ENCODE measurements around the gene GTPBP2.
A peak's percentile ranks its signal among the peaks of the same experiment; 100 is the strongest.

GTPBP2 gene

GRCh38 chr6:43609402-43609801, 19.7 kb downstream of the GTPBP2 start:
- TF ChIP-seq CTCF (IDR thresholded peaks at IDR 0.05; ENCODE audit: low read length, missing control alignments), result no peak
- H3K4me3 ChIP-seq (replicated peaks; ENCODE audit: low read depth, low read length), result no peak overlapping the region
- no peak for DNase-seq (ENCODE audit: low read depth)

GRCh38 chr6:43608807-43609206, 20.3 kb downstream of the GTPBP2 start:
- TF ChIP-seq CTCF (IDR thresholded peaks at IDR 0.05; ENCODE audit: low read length, missing control alignments), result no peak
- no peak overlapping the region for H3K4me3 ChIP-seq (replicated peaks; ENCODE audit: low read depth, low read length)
- no peak for DNase-seq (ENCODE audit: low read depth)

- DNase-seq (ENCODE audit: low read depth), result peak; percentile 91
- TF ChIP-seq CTCF (IDR thresholded peaks at IDR 0.05; ENCODE audit: low read length, missing control alignments), result peak; percentile 91
Observed at GRCh38 chr6:43608310-43608763, 20.7 kb downstream of the GTPBP2 start.

GRCh38 chr6:43606019-43606418, 23.0 kb downstream of the GTPBP2 start:
- no peak overlapping the region for H3K4me3 ChIP-seq (replicated peaks; ENCODE audit: low read depth, low read length)
- DNase-seq (ENCODE audit: low read depth), result no peak
- no peak for TF ChIP-seq CTCF (IDR thresholded peaks at IDR 0.05; ENCODE audit: low read length, missing control alignments)

More at GRCh38 chr6:43608310-43608763, 20.7 kb downstream of the GTPBP2 start:
- H3K4me3 ChIP-seq (replicated peaks; ENCODE audit: low read depth, low read length), result no peak overlapping the region

- H3K4me3 ChIP-seq (replicated peaks; ENCODE audit: low read depth, low read length), result no peak overlapping the region
- no peak for TF ChIP-seq CTCF (IDR thresholded peaks at IDR 0.05; ENCODE audit: low read length, missing control alignments)
- peak; percentile 89 for DNase-seq (ENCODE audit: low read depth)
Observed at GRCh38 chr6:43604174-43604573, 24.9 kb downstream of the GTPBP2 start.

- DNase-seq (ENCODE audit: low read depth), result no peak
Observed at GRCh38 chr6:43600595-43600994, 28.5 kb downstream of the GTPBP2 start.

More at GRCh38 chr6:43600595-43600994, 28.5 kb downstream of the GTPBP2 start:
- no peak overlapping the region for H3K4me3 ChIP-seq (replicated peaks; ENCODE audit: low read depth, low read length)
- TF ChIP-seq CTCF (IDR thresholded peaks at IDR 0.05; ENCODE audit: low read length, missing control alignments), result no peak

Measured in fibroblast of pulmonary artery (primary cell).